WTC11 (cell line): ENCODE measurements around the gene H6PD. TPM values are rescaled to one million over a fixed set of nuclear protein-coding genes. Genes with fewer than 3 reads are reported as not detected.
A peak's percentile ranks its signal among the peaks of the same experiment; 100 is the strongest.

Experiments used
- ATAC-seq: fragments of 200-7000 bp; cut with Tn5 transposase; 2 replicates; pipeline ENCODE4 v1.10.0; 2021; ENCODE audit warnings: mild to moderate bottlenecking, moderate library complexity
- CTCF ChIA-PET: fragments of 300-600 bp; sonication (Branson Sonifier 250); formaldehyde crosslinking; loops from one replicate; lab custom pipeline; 2021; ENCODE audit warnings: antibody characterized with exemption; lab: Charles Lee
- POLR2A ChIA-PET: fragments of 350-600 bp; sonication (Branson Sonifier 250); formaldehyde crosslinking; loops from one replicate; lab custom pipeline; 2021; ENCODE audit warnings: antibody characterized with exemption; lab: Charles Lee
- DNase-seq: peaks from one replicate; pipeline ENCODE4 v3.0.0; 2021; ENCODE audit warnings: low spot score
- H3K27ac Mint-ChIP-seq: 2 replicates; pipeline ENCODE4 v1.8.0; 2021; ENCODE audit warnings: mixed read lengths
- H3K27me3 Mint-ChIP-seq: 2 replicates; pipeline ENCODE4 v1.8.0; 2021; ENCODE audit warnings: low read depth, mild to moderate bottlenecking, moderate library complexity, mixed read lengths
- H3K36me3 Mint-ChIP-seq: 2 replicates; pipeline ENCODE4 v1.8.0; 2021; ENCODE audit warnings: mixed read lengths
- H3K4me1 Mint-ChIP-seq: 2 replicates; pipeline ENCODE4 v1.8.0; 2022; ENCODE audit warnings: mixed read lengths
- H3K4me3 Mint-ChIP-seq: 2 replicates; pipeline ENCODE4 v1.8.0; 2021; ENCODE audit warnings: mild to moderate bottlenecking, moderate library complexity, mixed read lengths
- H3K9me3 Mint-ChIP-seq: 2 replicates; pipeline ENCODE4 v1.8.0; 2021; ENCODE audit warnings: mixed read lengths
- CREB1 ChIP-seq: sonication (generic); formaldehyde crosslinking; IDR thresholded peaks from 2 replicates; pipeline ENCODE4 v1.8.0; 2023; ENCODE audit warnings: mild to moderate bottlenecking, missing genetic modification reagents
- E2F5 ChIP-seq: sonication (generic); formaldehyde crosslinking; IDR thresholded peaks from 2 replicates; pipeline ENCODE4 v1.8.1; 2022; ENCODE audit warnings: mild to moderate bottlenecking, moderate library complexity, missing genetic modification reagents
- ESRRA ChIP-seq: sonication (generic); formaldehyde crosslinking; IDR thresholded peaks from 2 replicates; pipeline ENCODE4 v1.8.1; 2022; ENCODE audit warnings: mild to moderate bottlenecking, missing genetic modification reagents, borderline replicate concordance
- FOXK1 ChIP-seq: sonication (generic); formaldehyde crosslinking; IDR thresholded peaks from 2 replicates; pipeline ENCODE4 v1.8.0; 2022; ENCODE audit warnings: mild to moderate bottlenecking, moderate library complexity, missing genetic modification reagents
- GABPB1 ChIP-seq: sonication (generic); formaldehyde crosslinking; IDR thresholded peaks from 2 replicates; pipeline ENCODE4 v1.8.1; 2023; ENCODE audit warnings: mild to moderate bottlenecking, missing genetic modification reagents
- GTF2I ChIP-seq: fragments of 250-450 bp; sonication (Bioruptor Pico); conservative IDR thresholded peaks from 2 replicates; pipeline ENCODE4 v1.4.0; 2021; ENCODE audit warnings: mild to moderate bottlenecking
- HMGA2 ChIP-seq: fragments of 250-450 bp; sonication (Bioruptor Pico); IDR thresholded peaks from 2 replicates; pipeline ENCODE4 v1.4.0; 2021; ENCODE audit warnings: mild to moderate bottlenecking, moderate library complexity
- MAX ChIP-seq: sonication (generic); formaldehyde crosslinking; IDR thresholded peaks from 2 replicates; pipeline ENCODE4 v1.8.0; 2022; ENCODE audit warnings: mild to moderate bottlenecking, missing genetic modification reagents
- MXD4 ChIP-seq: fragments of 250-450 bp; sonication (Bioruptor Pico); IDR thresholded peaks from 2 replicates; pipeline ENCODE4 v1.8.0; 2021; ENCODE audit warnings: mild to moderate bottlenecking, moderate library complexity, borderline replicate concordance
- NFATC4 ChIP-seq: fragments of 250-450 bp; sonication (Bioruptor Pico); IDR thresholded peaks from 2 replicates; pipeline ENCODE4 v1.9.0; 2021; ENCODE audit warnings: mild to moderate bottlenecking
- NR2C2 ChIP-seq: sonication (generic); formaldehyde crosslinking; IDR thresholded peaks from 2 replicates; pipeline ENCODE4 v1.8.0; 2022; ENCODE audit warnings: mild to moderate bottlenecking, missing genetic modification reagents
- RELA ChIP-seq: sonication (generic); formaldehyde crosslinking; IDR thresholded peaks from 2 replicates; pipeline ENCODE4 v1.8.1; 2022; ENCODE audit warnings: missing genetic modification reagents, mild to moderate bottlenecking, borderline replicate concordance
- SMAD3 ChIP-seq: sonication (generic); formaldehyde crosslinking; IDR thresholded peaks from 2 replicates; pipeline ENCODE4 v1.8.0; 2022; ENCODE audit warnings: missing genetic modification reagents, mild to moderate bottlenecking, borderline replicate concordance
- SMAD4 ChIP-seq: sonication (generic); formaldehyde crosslinking; IDR thresholded peaks from 2 replicates; pipeline ENCODE4 v1.8.0; 2022; ENCODE audit warnings: mild to moderate bottlenecking, missing genetic modification reagents
- USF2 ChIP-seq: sonication (generic); formaldehyde crosslinking; IDR thresholded peaks from 2 replicates; pipeline ENCODE4 v1.8.1; 2023; ENCODE audit warnings: mild to moderate bottlenecking, missing genetic modification reagents, moderate library complexity
- ZNF121 ChIP-seq: sonication (generic); formaldehyde crosslinking; IDR thresholded peaks from 2 replicates; pipeline ENCODE4 v1.8.0; 2023; ENCODE audit warnings: missing genetic modification reagents
- ZNF219 ChIP-seq: sonication (generic); formaldehyde crosslinking; IDR thresholded peaks from 2 replicates; pipeline ENCODE4 v1.8.0; 2023; ENCODE audit warnings: missing genetic modification reagents, mild to moderate bottlenecking, borderline replicate concordance
- ZNF281 ChIP-seq: sonication (generic); formaldehyde crosslinking; IDR thresholded peaks from 2 replicates; pipeline ENCODE4 v1.8.0; 2023; ENCODE audit warnings: mild to moderate bottlenecking, missing genetic modification reagents
- ZNF423 ChIP-seq: fragments of 250-450 bp; sonication (Bioruptor Pico); IDR thresholded peaks from 2 replicates; pipeline ENCODE4 v2.1.2; 2022; ENCODE audit warnings: mild to moderate bottlenecking, moderate library complexity
- ZNF671 ChIP-seq: fragments of 250-450 bp; sonication (Bioruptor Pico); IDR thresholded peaks from 2 replicates; pipeline ENCODE4 v1.8.0; 2021; ENCODE audit warnings: mild to moderate bottlenecking
- total RNA-seq: library from RNA; stranded (reverse); gene quantifications from 3 replicates; pipeline ENCODE4 v1.2.3, GENCODE V29; 2021
- TF ChIP-seq, protein P1 (sequence below): fragments of 250-450 bp; sonication (Bioruptor Pico); IDR thresholded peaks from 2 replicates; pipeline ENCODE4 v1.8.0; 2021; ENCODE audit warnings: mild to moderate bottlenecking

Gene H6PD
- total RNA-seq, 1 experiment from 2014 or later, result 7.4 TPM

DNA sequence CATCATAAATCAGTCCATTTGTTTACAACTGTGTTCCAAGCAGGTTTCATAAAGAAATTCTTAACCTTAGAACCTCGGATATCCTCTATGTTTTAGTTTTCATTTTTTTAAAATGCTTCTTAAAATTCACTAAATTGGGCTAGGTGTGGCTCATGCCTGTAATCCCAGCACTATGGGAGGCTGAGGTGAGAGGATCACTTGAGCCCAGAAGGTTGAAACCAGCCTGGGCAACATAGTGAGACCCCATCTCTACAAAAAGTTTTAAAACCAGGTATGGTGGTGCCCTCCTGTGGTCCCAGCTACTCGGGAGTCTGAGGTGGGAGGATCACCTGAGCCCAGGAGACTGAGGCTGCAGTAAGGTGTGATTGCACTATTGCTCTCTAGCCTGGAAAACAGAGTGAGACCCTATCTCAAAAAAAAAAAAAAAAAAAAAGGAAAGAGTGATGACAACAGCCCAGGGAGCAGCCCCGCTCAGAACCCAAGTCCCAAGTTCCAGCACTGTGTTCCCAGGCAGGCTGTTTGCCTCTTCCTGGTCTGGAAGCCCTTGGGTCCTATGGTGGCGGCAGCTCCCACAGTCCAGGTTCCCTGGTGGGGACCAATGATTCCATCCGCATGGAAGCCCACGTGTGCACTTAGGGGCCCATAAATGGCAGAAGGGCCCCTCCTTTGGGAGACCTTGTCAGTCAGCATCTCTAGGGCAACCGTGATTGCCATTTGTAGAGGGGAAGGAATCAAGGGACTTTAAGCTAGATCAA, 33.4 kb downstream of the H6PD start:
- TF ChIP-seq ZNF121 (CRISPR knock-in tag) (peak; percentile 79), ZNF219 (no peak)
- TF ChIP-seq, protein P1, sequence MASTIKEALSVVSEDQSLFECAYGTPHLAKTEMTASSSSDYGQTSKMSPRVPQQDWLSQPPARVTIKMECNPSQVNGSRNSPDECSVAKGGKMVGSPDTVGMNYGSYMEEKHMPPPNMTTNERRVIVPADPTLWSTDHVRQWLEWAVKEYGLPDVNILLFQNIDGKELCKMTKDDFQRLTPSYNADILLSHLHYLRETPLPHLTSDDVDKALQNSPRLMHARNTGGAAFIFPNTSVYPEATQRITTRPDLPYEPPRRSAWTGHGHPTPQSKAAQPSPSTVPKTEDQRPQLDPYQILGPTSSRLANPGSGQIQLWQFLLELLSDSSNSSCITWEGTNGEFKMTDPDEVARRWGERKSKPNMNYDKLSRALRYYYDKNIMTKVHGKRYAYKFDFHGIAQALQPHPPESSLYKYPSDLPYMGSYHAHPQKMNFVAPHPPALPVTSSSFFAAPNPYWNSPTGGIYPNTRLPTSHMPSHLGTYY (CRISPR knock-in tag), result no peak
- CTCF ChIA-PET, result interaction anchor here (0.7 to 4.6 kb wide), 12 partner anchors 13 to 395 kb away, joined by 3 to 113 read pairs (median 5); no protein-coding TSS in a partner anchor
- no peak overlapping the region for H3K27ac Mint-ChIP-seq
- H3K9me3 Mint-ChIP-seq, result no peaks in the 10 kb centered on the region
- peaks cover 10% of the 10 kb centered on the region for H3K4me1 Mint-ChIP-seq
- no peak overlapping the region for H3K4me3 Mint-ChIP-seq
- DNase-seq (no peak), ATAC-seq (no peak)
- H3K36me3 Mint-ChIP-seq, result no peaks in the 10 kb centered on the region
- no peaks in the 10 kb centered on the region; the same call in 1 of the 2 replicates for H3K27me3 Mint-ChIP-seq
- POLR2A ChIA-PET, result no interaction called here

GRCh38 chr1:9269078-9269501, 34.5 kb downstream of the H6PD start:
- Mint-ChIP-seq H3K27ac (no peak overlapping the region), H3K36me3 (no peaks in the 10 kb centered on the region), H3K4me3 (no peak overlapping the region), H3K27me3 (no peaks in the 10 kb centered on the region; the same call in 1 of the 2 replicates), H3K9me3 (no peaks in the 10 kb centered on the region)
- POLR2A ChIA-PET, result no interaction called here
- DNase-seq (no peak), ATAC-seq (no peak)
- TF ChIP-seq USF2 (0 out of 2 replicates have a peak, but pooled peaks have one; percentile 14), CREB1 (CRISPR knock-in tag) (no peak), E2F5 (CRISPR knock-in tag) (no peak)
- TF ChIP-seq, all 79 proteins: peak for 1
- peaks cover 10% of the 10 kb centered on the region for H3K4me1 Mint-ChIP-seq
- CTCF ChIA-PET, result interaction anchor here (0.9 to 4.6 kb wide), 7 partner anchors 12 to 223 kb away, joined by 3 to 113 read pairs (median 6); no protein-coding TSS in a partner anchor

DNA sequence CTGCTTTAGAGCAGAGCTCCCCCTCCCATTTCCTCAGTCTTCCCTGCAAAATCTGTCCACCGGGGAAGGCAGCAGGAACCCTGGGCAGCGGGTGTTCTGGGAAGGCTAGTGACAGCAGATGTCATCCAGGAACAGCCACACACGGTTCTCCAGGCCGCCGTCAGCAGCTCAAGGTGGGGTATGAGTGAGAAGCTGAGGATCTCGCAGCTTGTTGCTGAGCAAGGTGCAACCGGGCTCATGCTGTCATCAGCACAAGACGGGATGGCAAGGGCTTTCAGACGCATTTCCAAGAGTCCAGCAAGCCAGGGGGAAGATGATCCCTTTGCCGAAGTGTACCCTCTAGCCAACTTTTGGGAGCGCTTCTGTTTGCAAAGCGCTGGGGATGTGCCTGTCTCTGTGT, 35.1 kb downstream of the H6PD start:
- Mint-ChIP-seq H3K27me3 (no peaks in the 10 kb centered on the region; the same call in 1 of the 2 replicates), H3K4me1 (peaks cover 10% of the 10 kb centered on the region), H3K9me3 (no peaks in the 10 kb centered on the region), H3K4me3 (no peak overlapping the region), H3K36me3 (no peaks in the 10 kb centered on the region), H3K27ac (no peak overlapping the region)
- DNase-seq (no peak), ATAC-seq (no peak)
- ChIA-PET CTCF (interaction anchor here (0.7 to 4.6 kb wide), 9 partner anchors 12 to 223 kb away, joined by 3 to 113 read pairs (median 3); no protein-coding TSS in a partner anchor), POLR2A (no interaction called here)
- TF ChIP-seq NFATC4, result no peak
- no peak for TF ChIP-seq ESRRA (CRISPR knock-in tag)
- no peak for TF ChIP-seq RELA (CRISPR knock-in tag)
- TF ChIP-seq SMAD4 (CRISPR knock-in tag), result no peak
- no peak for TF ChIP-seq ZNF281 (CRISPR knock-in tag)
- TF ChIP-seq GABPB1 (CRISPR knock-in tag), result no peak
- no peak for TF ChIP-seq NR2C2 (CRISPR knock-in tag)
- TF ChIP-seq HMGA2 (CRISPR knock-in tag), result no peak
- TF ChIP-seq FOXK1 (CRISPR knock-in tag), result no peak
- TF ChIP-seq GTF2I (CRISPR knock-in tag), result no peak
- TF ChIP-seq ZNF671, result no peak
- no peak for TF ChIP-seq ZNF423 (CRISPR knock-in tag)
- TF ChIP-seq MXD4 (CRISPR knock-in tag), result no peak
- no peak for TF ChIP-seq SMAD3 (CRISPR knock-in tag)
- no peak for TF ChIP-seq MAX (CRISPR knock-in tag)
